Fibroblast of lung (primary cell): Measurements from ENCODE around the gene SEMA4C.

Source experiments
- CTCF ChIP-seq, 2 donors: IDR thresholded peaks in 1 of 2; conservative IDR thresholded peaks in 1 of 2; 1 replicate in 1 of 2; 2 replicates in 1 of 2; pipeline ENCODE4 v1.5.1; 2011 to 2012; ENCODE audit warnings: low read length in 2 of 2, control low read depth in 1 of 2, inconsistent platforms in 1 of 2, low read depth in 1 of 2, mild to moderate bottlenecking in 1 of 2
- EZH2 ChIP-seq: IDR thresholded peaks from 2 replicates; pipeline ENCODE4 v1.5.1; 2012; ENCODE audit warnings: low read length, control low read depth, mild to moderate bottlenecking; ENCODE audit errors: missing control alignments

GRCh38 chr2:96866586-96866985 is 3.3 kb downstream of the SEMA4C start:
- TF ChIP-seq CTCF (conservative IDR thresholded peaks at IDR 0.05 in 1 of 2, IDR thresholded peaks at IDR 0.05 in 1 of 2; ENCODE audit: low read depth in 1 of 2, low read length in 2 of 2) = no peak
- TF ChIP-seq EZH2 = no peak
